ENCODE results near the gene UBE2G2.

UBE2G2 gene

GRCh38 chr21:44749759-44750674, 51.6 kb downstream of the UBE2G2 start:
- no peak for DNase-seq (ENCODE audit: low read depth)
- TF ChIP-seq, protein P1, sequence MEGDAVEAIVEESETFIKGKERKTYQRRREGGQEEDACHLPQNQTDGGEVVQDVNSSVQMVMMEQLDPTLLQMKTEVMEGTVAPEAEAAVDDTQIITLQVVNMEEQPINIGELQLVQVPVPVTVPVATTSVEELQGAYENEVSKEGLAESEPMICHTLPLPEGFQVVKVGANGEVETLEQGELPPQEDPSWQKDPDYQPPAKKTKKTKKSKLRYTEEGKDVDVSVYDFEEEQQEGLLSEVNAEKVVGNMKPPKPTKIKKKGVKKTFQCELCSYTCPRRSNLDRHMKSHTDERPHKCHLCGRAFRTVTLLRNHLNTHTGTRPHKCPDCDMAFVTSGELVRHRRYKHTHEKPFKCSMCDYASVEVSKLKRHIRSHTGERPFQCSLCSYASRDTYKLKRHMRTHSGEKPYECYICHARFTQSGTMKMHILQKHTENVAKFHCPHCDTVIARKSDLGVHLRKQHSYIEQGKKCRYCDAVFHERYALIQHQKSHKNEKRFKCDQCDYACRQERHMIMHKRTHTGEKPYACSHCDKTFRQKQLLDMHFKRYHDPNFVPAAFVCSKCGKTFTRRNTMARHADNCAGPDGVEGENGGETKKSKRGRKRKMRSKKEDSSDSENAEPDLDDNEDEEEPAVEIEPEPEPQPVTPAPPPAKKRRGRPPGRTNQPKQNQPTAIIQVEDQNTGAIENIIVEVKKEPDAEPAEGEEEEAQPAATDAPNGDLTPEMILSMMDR (IDR thresholded peaks at IDR 0.05; ENCODE audit: low read depth, low read length, missing control alignments) = no peak
- no peak overlapping the region for H3K4me3 ChIP-seq (ENCODE audit: low read depth, low read length)

DNA sequence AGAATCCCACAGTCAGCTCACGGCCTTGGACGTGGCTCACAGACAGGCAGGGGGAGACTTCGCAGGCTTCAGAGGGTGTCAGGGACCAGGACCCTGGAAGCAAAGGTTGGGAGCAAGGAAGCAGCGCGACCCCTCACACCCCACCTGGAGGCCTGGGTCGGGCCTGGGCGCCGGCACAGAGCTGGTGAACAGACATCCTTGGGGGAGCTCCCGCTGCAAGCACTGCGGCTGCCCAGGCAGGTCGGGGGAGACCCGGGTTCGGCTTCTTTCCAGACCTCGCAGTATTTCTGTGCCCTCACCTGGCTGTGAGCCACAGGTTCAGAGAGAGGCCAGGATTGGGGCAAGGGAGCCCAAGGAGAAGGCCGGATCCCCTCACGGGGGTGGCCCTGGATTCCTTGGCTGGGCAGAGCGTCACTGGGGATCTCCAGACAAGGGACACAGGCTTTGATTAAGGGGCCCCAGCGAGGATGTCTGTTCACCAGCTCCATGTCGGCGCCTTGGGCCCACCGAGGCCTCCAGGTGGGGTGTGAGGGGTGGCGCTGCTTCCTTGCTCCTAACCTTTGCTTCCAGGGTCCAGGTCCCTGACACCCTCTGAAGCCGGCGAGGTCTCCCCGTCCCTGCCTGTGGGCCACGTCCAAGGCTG, 52.4 kb downstream of the UBE2G2 start:
- no peak overlapping the region for H3K4me3 ChIP-seq (ENCODE audit: low read depth, low read length)
- TF ChIP-seq, protein P1 (IDR thresholded peaks at IDR 0.05; ENCODE audit: low read depth, low read length, missing control alignments) = no peak
- DNase-seq (ENCODE audit: low read depth) = no peak

DNA sequence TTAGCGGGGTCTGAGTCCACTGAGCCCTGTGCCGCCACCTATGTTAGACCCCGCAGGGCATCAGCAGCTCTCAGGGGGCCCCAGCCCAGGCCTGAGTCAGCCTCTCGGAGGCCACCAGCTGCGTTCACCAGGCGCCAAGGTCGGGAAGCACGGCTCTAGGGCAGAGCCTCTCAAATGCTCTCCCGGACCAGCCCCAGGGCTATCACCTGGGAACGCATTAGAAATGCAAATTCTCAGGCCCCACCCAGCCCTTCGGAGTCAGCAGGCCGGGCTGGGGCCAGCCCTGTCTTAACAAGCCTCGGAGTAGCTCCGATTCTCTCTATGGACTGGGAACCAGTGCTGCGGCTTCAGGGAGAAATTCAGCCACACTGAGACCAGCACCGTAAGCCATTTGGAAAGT, 53.0 kb downstream of the UBE2G2 start:
- H3K4me3 ChIP-seq (ENCODE audit: low read depth, low read length) = no peak overlapping the region
- DNase-seq (ENCODE audit: low read depth) = no peak

GRCh38 chr21:44742418-44743153, 59.0 kb downstream of the UBE2G2 start:
- TF ChIP-seq, protein P1 (IDR thresholded peaks at IDR 0.05; ENCODE audit: low read depth, low read length, missing control alignments) = no peak
- no peak for DNase-seq (ENCODE audit: low read depth)
- H3K4me3 ChIP-seq (ENCODE audit: low read depth, low read length) = no peak overlapping the region

More for the DNA sequence above, 53.0 kb downstream of the UBE2G2 start:
- TF ChIP-seq, protein P1 (IDR thresholded peaks at IDR 0.05; ENCODE audit: low read depth, low read length, missing control alignments) = no peak

GRCh38 chr21:44741921-44742320, 59.7 kb downstream of the UBE2G2 start:
- no peak for DNase-seq (ENCODE audit: low read depth)
- TF ChIP-seq, protein P1 (IDR thresholded peaks at IDR 0.05; ENCODE audit: low read depth, low read length, missing control alignments) = no peak
- H3K4me3 ChIP-seq (ENCODE audit: low read depth, low read length) = no peak overlapping the region

DNA sequence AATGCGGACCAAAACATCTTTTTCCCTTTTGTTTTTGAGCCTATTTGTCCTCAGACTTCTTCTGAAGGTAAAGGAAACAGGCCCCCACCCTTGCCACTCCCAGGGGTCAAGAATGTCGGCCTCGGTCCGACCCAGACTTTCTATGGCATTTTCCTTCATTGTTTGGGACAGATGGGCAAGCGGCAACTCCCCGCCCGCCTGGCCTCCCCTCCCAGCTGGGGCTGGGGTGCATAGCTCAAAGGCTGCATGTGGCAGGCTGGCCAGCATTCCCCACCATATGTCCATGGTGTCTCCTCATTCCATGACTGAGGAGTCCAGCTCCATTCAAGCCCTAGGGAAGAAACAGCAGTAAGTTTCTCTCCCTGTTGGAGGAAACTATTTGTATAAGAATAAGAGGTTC, 60.9 kb downstream of the UBE2G2 start:
- no peak for DNase-seq (ENCODE audit: low read depth)
- H3K4me3 ChIP-seq (ENCODE audit: low read depth, low read length) = no peak overlapping the region
- TF ChIP-seq, protein P1 (IDR thresholded peaks at IDR 0.05; ENCODE audit: low read depth, low read length, missing control alignments) = no peak

Measured in GM12864 (cell line).